ENCODE results near the gene ANKFY1. TPM values are rescaled to one million over a fixed set of nuclear protein-coding genes. Genes with fewer than 3 reads are reported as not detected.

The ANKFY1 gene
- total and polyA plus RNA-seq, 2 experiments from 2014 or later: 20.1 to 24.2 TPM

- no peaks in the 10 kb centered on the region for H3K27me3 ChIP-seq (replicated peaks; ENCODE audit: insufficient read depth)
- DNase-seq: no peak
- 91 to 95% methylated on average over 7 to 8 of the region's 8 CpGs for WGBS, 2 experiments (ENCODE audit: low coverage in 1 of 2, low lambda C conversion rate in 2 of 2, missing lambda C conversion rate in 2 of 2)
- no peak overlapping the region for H3K4me2 ChIP-seq (ENCODE audit: unreplicated experiment)
- H4K20me1 ChIP-seq (ENCODE audit: insufficient read depth): no peaks in the 10 kb centered on the region
- in situ Hi-C loops (cut with MboI): no loop called here
- H3K4me1 ChIP-seq (ENCODE audit: insufficient read depth): no peaks in the 10 kb centered on the region
- TF ChIP-seq EZH2phosphoT487 (IDR thresholded peaks at IDR 0.05; ENCODE audit: insufficient read depth, low read depth): no peak
- no peak for TF ChIP-seq EZH2 (IDR thresholded peaks at IDR 0.05; ENCODE audit: insufficient read depth, poor library complexity, severe bottlenecking)
- no peak overlapping the region for H3K9ac ChIP-seq
- no peak overlapping the region for H3K27ac ChIP-seq
- H3K9me2 ChIP-seq (ENCODE audit: insufficient read depth): no peaks in the 10 kb centered on the region
- no peaks in the 10 kb centered on the region for H3K79me2 ChIP-seq (ENCODE audit: insufficient read depth)
- no peak overlapping the region for H2AFZ ChIP-seq
- peaks cover 11% of the 10 kb centered on the region; the same call in 1 of the 2 replicates for H3K36me3 ChIP-seq (ENCODE audit: low read depth)
- no peak overlapping the region for H3K4me3 ChIP-seq
- H3F3A ChIP-seq (ENCODE audit: insufficient read depth): no peaks in the 10 kb centered on the region
- no peaks in the 10 kb centered on the region for H3K9me3 ChIP-seq (ENCODE audit: low read depth)
These were observed 77.4 kb downstream of the ANKFY1 start for GRCh38 chr17:4186357-4186881.

DNA sequence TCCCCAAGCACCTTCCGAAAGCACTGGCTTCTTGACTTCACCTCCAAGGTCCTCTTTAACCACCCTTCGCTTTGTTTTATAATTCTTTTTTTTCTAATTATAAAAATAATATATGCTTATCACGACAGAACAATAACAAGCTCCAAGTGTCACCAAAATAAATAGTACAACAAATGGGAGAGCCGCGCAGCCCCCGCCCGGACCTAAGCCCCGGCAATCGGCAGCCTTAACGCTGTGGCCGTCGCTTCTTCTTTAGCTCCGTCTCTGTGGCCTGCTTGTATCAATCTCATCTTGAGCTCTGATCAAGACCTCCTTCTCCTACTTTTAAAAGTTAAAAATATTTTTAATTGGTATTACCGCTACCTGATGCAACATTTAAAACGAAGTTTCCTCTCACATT is 78.1 kb downstream of the ANKFY1 start:
- Histone ChIP-seq H3K9me3 (ENCODE audit: low read depth) (no peaks in the 10 kb centered on the region), H3K9me2 (ENCODE audit: insufficient read depth) (no peaks in the 10 kb centered on the region), H3K36me3 (ENCODE audit: low read depth) (peaks cover 11% of the 10 kb centered on the region; the same call in 1 of the 2 replicates), H2AFZ (no peak overlapping the region), H3K79me2 (ENCODE audit: insufficient read depth) (no peaks in the 10 kb centered on the region), H3K4me2 (ENCODE audit: unreplicated experiment) (no peak overlapping the region), H3K9ac (no peak overlapping the region), H3K4me1 (ENCODE audit: insufficient read depth) (no peaks in the 10 kb centered on the region), H4K20me1 (ENCODE audit: insufficient read depth) (no peaks in the 10 kb centered on the region), H3K27me3 (replicated peaks; ENCODE audit: insufficient read depth) (no peaks in the 10 kb centered on the region), H3F3A (ENCODE audit: insufficient read depth) (no peaks in the 10 kb centered on the region), H3K27ac (no peak overlapping the region), H3K4me3 (no peak overlapping the region)
- in situ Hi-C loops (cut with MboI): no loop called here
- WGBS, 2 experiments (ENCODE audit: low coverage in 1 of 2, low lambda C conversion rate in 2 of 2, missing lambda C conversion rate in 2 of 2): 98% methylated on average over 15 of the region's 15 CpGs
- DNase-seq: no peak
- TF ChIP-seq EZH2 (IDR thresholded peaks at IDR 0.05; ENCODE audit: insufficient read depth, poor library complexity, severe bottlenecking): no peak
- no peak for TF ChIP-seq EZH2phosphoT487 (IDR thresholded peaks at IDR 0.05; ENCODE audit: insufficient read depth, low read depth)

DNA sequence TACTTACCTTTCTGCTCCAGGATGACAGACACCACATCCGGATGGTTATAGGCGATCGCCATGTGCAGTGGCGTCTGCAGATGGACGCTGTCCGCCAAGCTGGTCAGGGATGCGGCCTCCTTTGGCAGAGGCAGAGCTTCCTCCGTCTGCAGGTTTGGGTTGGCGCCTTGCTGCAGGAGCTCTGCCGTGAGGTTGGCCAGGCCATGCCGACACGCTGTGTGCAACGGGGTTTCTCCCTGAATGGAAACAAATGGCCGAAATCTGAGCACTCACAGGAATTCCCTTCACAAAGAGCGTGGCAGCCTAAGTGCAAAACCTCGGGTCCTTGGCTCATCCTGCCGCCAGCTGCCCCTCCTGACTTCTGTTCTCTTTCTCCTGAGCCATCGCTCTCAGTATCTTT is 79.0 kb downstream of the ANKFY1 start:
- Histone ChIP-seq H3K79me2 (ENCODE audit: insufficient read depth) (no peaks in the 10 kb centered on the region), H3K36me3 (ENCODE audit: low read depth) (peaks cover 11% of the 10 kb centered on the region; the same call in 1 of the 2 replicates), H3K9me3 (ENCODE audit: low read depth) (no peaks in the 10 kb centered on the region), H3K4me1 (ENCODE audit: insufficient read depth) (no peaks in the 10 kb centered on the region), H3K27ac (no peak overlapping the region), H3F3A (ENCODE audit: insufficient read depth) (no peaks in the 10 kb centered on the region), H3K9ac (no peak overlapping the region), H3K27me3 (replicated peaks; ENCODE audit: insufficient read depth) (no peaks in the 10 kb centered on the region), H3K4me2 (ENCODE audit: unreplicated experiment) (no peak overlapping the region), H3K9me2 (ENCODE audit: insufficient read depth) (no peaks in the 10 kb centered on the region), H2AFZ (no peak overlapping the region), H4K20me1 (ENCODE audit: insufficient read depth) (no peaks in the 10 kb centered on the region), H3K4me3 (no peak overlapping the region)
- no peak for DNase-seq
- in situ Hi-C loops (cut with MboI): no loop called here
- TF ChIP-seq EZH2phosphoT487 (IDR thresholded peaks at IDR 0.05; ENCODE audit: insufficient read depth, low read depth) (no peak), EZH2 (IDR thresholded peaks at IDR 0.05; ENCODE audit: insufficient read depth, poor library complexity, severe bottlenecking) (no peak)
- WGBS, 2 experiments (ENCODE audit: low coverage in 1 of 2, low lambda C conversion rate in 2 of 2, missing lambda C conversion rate in 2 of 2): 89 to 92% methylated on average over 16 to 18 of the region's 18 CpGs

- no peaks in the 10 kb centered on the region for H4K20me1 ChIP-seq (ENCODE audit: insufficient read depth)
- no peaks in the 10 kb centered on the region for H3K9me2 ChIP-seq (ENCODE audit: insufficient read depth)
- TF ChIP-seq EZH2 (IDR thresholded peaks at IDR 0.05; ENCODE audit: insufficient read depth, poor library complexity, severe bottlenecking) (no peak), EZH2phosphoT487 (IDR thresholded peaks at IDR 0.05; ENCODE audit: insufficient read depth, low read depth) (no peak)
- H3K27ac ChIP-seq: no peak overlapping the region
- no peaks in the 10 kb centered on the region for H3K27me3 ChIP-seq (replicated peaks; ENCODE audit: insufficient read depth)
- H3K9me3 ChIP-seq (ENCODE audit: low read depth): no peaks in the 10 kb centered on the region
- H3K9ac ChIP-seq: no peak overlapping the region
- DNase-seq: no peak
- in situ Hi-C loops (cut with MboI): no loop called here
- H3K4me3 ChIP-seq: no peak overlapping the region
- H3K36me3 ChIP-seq (ENCODE audit: low read depth): peaks cover 16% of the 10 kb centered on the region; the same call in 1 of the 2 replicates
- 73 to 81% methylated on average over 8 of the region's 8 CpGs for WGBS, 2 experiments (ENCODE audit: low coverage in 1 of 2, low lambda C conversion rate in 2 of 2, missing lambda C conversion rate in 2 of 2)
- no peaks in the 10 kb centered on the region for H3K79me2 ChIP-seq (ENCODE audit: insufficient read depth)
- no peaks in the 10 kb centered on the region for H3K4me1 ChIP-seq (ENCODE audit: insufficient read depth)
- no peak overlapping the region for H2AFZ ChIP-seq
- no peaks in the 10 kb centered on the region for H3F3A ChIP-seq (ENCODE audit: insufficient read depth)
- H3K4me2 ChIP-seq (ENCODE audit: unreplicated experiment): no peak overlapping the region
These were observed 81.7 kb downstream of the ANKFY1 start for GRCh38 chr17:4182043-4182442.
